Choroid plexus epithelial cell (primary cell): Measurements from ENCODE around the gene CCDC9B.
A peak's percentile ranks its signal among the peaks of the same experiment; 100 is the strongest.

Experiments used
- DNase-seq: peaks from one replicate; pipeline ENCODE4 v3.0.0-alpha.2; 2010; ENCODE audit warnings: low read depth
- H3K4me3 ChIP-seq: 2 replicates; pipeline ENCODE4 v1.5.1; 2011; ENCODE audit warnings: low read depth, mild to moderate bottlenecking, control low read depth, low read length, moderate library complexity
- CTCF ChIP-seq: conservative IDR thresholded peaks from 2 replicates; pipeline ENCODE4 v1.5.1; 2011; ENCODE audit warnings: low read depth, mild to moderate bottlenecking, control low read depth, inconsistent platforms, low read length, moderate library complexity

CCDC9B gene

GRCh38 chr15:40323239-40323952 is 17.3 kb downstream of the CCDC9B start, which contains the start of gene INAFM2:
Gene INAFM2 (plus strand): TSS chr15:40323692. CDS start chr15:40324056, 364 bp downstream.
- peak within 1 kb of the TSS; percentile 73 for H3K4me3 ChIP-seq
- peak; percentile 63 for TF ChIP-seq CTCF
- DNase-seq, result peak; percentile 97

GRCh38 chr15:40322531-40323238 is 18.1 kb downstream of the CCDC9B start:
- DNase-seq, result no peak
- peak overlapping the region; percentile 73 for H3K4me3 ChIP-seq
- no peak for TF ChIP-seq CTCF

- DNase-seq, result peak; percentile 83
- no peak overlapping the region for H3K4me3 ChIP-seq
- peak; percentile 87 for TF ChIP-seq CTCF
These were observed 19.8 kb downstream of the CCDC9B start for GRCh38 chr15:40320931-40321371.

- DNase-seq, result no peak
- no peak for TF ChIP-seq CTCF
- no peak overlapping the region for H3K4me3 ChIP-seq
These were observed 20.3 kb downstream of the CCDC9B start for GRCh38 chr15:40320409-40320808.

GRCh38 chr15:40317580-40317979 is 23.2 kb downstream of the CCDC9B start:
- DNase-seq, result no peak
- H3K4me3 ChIP-seq, result no peak overlapping the region
- no peak for TF ChIP-seq CTCF

- no peak for DNase-seq
- no peak overlapping the region for H3K4me3 ChIP-seq
- TF ChIP-seq CTCF, result no peak
These were observed 23.8 kb downstream of the CCDC9B start for GRCh38 chr15:40316931-40317330.
